Measurements from ENCODE around the gene RIMBP2.

RIMBP2 gene

DNA sequence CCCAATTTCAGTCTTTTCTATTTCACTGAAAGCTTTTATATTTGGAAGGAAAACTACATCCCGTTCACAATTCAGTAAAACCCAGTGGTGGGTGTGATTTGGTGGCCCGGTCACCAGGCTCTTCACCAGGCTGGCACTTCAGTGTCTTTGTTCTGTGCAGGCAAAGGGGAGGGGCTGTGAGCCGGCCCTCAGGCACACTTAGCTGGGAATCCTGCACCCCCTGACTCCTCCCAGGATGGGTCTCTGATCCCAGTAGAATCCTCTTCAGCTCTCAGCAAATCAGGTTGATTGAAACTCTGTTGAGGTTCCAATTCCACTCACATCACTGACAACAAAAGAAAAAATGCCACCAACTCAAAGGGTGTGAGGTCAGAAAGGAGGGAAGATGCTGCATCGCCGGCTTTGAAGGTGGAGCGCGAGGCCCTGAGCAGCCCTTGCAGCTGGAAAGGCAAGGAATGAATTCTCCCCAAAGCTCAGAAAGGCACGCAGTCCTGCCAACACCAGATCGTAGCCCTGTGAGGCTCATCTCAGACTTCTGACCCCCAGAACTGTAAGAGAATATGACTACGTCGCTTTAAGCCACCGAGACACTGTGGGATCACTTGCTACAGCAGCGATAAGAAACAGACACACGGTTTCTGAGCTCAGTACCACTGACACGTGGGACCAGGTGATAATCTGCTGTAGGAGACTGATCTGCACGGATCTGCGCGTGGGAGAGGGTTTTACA lies 211.8 kb downstream of the RIMBP2 start:
- DNase-seq (ENCODE audit: low read depth), result no peak

DNA sequence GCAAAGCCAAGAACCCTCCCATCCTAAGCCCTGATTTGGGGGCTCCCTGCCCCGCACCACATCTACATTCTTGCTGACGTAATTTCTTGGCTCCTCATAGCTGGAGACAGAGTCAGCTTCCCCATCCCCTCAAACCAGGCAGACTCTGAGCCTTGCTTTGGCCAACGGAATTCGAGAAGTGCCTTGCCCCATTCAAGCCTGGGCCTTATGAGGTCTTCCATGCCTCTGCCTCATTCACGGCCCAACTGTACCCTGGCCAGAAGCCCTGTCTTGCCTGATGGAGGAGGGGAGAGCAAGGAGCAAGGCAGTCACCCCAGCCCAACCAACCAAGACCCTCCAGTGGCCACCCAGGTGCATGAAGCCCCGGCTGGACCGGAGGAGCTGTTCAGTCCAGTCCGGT lies 214.3 kb downstream of the RIMBP2 start:
- no peak for DNase-seq (ENCODE audit: low read depth)

DNA sequence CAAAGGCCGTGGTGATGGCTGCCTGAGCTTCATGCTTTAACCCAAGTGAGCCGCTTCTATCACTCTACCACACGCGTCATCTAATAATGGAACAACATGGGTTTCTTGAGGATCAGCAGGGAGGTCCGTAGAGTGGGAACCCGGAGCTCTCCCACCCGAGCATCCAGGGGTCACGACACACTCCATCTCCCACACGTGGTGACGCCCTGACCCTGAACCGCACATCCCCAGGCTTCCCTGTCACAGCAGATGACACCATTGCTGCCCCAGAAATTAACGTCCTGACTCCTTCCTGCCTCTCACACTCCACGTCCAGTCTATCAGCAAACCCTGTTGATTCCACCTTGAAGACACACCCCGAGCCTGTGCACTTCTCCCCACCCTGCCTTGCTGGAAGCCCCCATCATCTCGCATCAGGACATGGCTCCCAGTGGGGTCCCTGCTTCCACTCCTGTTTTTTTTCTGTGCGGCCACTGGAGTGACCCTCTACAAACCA lies 215.2 kb downstream of the RIMBP2 start:
- no peak for DNase-seq (ENCODE audit: low read depth)

DNA sequence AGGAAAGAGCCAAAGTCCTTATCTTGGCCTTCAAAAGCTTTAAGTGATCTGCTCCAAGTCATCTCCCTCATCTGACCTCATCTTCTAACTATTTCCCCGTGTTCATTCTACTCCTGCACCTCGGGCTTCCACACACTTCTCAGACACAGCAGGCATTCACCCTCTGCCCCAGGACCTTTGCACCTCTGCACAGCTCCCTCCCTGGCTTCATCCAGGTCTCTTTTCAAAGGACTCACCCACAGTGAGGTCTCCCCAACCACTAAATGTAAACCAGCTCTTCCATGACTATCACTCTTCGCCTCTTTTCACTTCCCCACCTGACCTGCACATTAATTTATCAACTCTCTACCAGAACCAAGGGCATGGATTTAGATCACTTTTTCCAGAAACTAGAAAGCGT lies 216.6 kb downstream of the RIMBP2 start:
- no peak for DNase-seq (ENCODE audit: low read depth)

DNA sequence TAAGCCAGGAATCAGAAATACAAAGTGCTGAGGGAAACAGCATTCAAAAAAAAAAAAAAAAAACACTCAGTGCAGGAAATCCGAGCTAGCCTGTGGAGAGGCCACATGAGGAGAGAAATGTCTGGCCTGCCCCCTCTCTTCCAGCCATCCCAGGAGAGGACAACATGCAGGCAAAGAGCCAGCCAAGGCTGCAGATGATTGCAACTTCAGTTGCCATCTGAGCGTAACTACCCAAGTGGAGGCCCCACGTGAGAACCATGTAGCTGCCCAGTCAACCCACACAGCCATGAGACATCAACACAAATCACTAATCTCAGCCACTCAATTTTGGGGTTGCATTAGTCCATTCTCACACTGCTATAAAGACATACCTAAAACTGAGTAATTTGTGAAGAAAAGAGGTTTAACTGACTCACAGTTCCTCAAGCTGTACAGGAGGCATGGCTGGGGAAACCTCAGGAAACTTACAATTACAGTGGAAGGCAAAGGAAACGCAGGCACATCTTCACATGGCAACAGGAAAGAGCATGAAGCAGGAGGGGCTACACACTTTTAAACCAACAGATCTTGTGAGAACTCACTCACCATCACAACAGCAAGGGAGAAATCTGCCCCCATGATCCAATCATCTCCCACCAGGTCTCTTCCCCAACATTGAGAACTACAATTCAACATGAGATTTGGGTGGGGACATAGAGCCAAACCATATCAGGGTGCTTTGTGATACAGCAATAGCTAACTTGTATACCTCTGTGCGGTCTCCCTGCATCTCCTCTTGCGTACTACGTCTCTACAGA lies 217.3 kb downstream of the RIMBP2 start:
- DNase-seq (ENCODE audit: low read depth), result no peak

DNA sequence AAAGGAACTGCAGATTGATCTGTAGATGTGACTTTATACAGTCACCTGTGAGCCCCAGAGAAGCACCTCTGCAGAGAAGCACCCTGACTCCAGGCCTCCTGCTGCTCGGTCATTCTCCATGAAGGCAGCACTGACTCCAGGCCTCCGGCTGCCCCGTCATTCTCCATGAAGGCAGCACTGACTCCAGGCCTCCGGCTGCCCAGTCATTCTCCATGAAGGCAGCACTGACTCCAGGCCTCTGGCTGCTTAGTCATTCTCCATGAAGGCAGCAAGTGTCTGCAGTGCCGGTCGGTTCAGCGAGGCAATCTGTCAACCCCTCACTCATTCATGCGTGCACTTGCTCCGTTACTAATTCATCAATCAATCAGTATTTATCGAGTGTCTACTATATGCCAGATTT lies 218.1 kb downstream of the RIMBP2 start:
- no peak for DNase-seq (ENCODE audit: low read depth)

DNA sequence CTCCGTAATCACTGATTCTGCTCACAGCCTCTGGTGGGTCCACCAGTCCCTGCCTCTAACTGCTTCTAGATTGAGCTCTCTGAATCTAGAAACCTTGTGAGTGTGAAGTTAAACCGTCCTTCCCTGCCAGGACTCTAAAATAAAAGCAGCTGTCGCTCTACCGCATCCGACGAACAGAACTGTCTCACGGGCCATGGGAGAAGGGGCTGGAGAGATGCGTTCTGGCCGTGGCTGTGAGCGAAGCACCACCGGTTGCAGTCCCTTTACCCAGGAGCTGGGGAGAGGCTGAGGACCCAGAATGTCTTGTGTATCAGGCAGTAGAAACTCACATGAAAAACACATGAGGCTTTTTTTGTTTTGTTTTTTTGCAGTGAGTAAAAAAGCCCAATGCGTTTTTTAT lies 218.8 kb downstream of the RIMBP2 start:
- DNase-seq (ENCODE audit: low read depth), result no peak

DNA sequence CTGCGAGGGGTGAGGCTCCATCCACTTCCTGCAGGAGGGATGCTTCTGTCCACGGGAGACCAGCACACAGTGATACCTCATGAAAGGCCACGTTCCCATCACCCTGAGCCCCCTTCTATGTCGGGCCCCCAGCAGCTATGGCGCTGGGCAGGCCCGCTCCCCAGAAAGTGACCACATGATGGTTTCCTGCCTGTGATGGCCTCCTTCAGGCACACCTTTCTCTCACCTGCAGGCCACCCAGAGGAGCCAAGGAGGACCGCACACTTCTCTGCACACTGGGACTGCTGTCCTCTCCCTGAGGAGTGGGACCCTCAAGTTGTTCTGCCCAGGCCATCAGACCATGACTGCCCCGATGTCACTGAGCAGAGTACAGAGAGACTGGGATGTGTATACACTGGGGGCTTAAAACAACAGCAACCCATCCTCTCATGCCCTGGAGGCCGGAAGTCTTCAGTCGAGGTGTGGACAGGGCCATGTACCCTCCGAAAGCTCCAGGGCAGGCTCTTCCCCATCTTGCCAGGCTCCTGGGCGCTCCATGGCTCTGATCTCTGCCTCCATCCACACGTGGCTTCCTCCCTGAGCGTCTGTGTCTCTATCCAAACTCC lies 219.5 kb downstream of the RIMBP2 start:
- DNase-seq (ENCODE audit: low read depth), result no peak

DNA sequence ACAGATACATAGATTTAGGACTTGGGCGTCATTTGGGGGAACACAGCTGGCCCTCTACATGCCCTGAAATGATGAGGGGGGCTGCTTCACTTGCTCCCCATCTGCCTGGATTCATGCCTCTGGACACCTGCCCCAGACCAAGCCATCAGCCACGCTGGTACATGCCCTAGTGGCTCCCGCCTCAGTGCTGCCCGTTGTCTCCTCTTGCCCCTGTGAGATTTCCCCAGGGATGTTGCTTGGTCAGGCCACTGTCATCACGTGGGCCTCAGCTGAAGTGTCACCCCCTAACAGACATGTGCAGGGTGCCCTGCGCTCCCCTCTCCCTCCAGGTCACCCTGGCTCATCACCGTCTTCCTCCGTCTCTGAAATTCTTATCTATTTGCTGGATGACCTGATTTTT lies 220.9 kb downstream of the RIMBP2 start:
- DNase-seq (ENCODE audit: low read depth), result no peak

DNA sequence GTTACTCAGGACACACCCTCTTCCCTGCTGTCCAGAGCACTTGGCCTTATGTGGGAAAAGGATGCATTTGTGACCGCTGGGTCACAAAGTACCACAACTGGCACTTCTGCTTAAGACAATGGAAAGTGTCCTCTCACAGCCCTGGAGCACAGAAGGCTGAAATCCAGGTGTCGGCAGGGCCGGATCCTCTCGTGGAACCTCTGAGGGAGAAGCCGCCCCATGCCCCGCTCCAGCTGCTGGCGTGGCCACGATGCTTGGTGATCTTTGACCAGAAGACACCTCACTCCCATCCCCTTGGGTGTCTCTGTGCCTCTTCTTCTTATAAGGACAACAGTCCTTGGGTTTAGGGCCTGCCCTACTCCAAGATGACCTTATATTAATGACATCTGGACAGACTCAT lies 221.4 kb downstream of the RIMBP2 start:
- DNase-seq (ENCODE audit: low read depth), result no peak

DNA sequence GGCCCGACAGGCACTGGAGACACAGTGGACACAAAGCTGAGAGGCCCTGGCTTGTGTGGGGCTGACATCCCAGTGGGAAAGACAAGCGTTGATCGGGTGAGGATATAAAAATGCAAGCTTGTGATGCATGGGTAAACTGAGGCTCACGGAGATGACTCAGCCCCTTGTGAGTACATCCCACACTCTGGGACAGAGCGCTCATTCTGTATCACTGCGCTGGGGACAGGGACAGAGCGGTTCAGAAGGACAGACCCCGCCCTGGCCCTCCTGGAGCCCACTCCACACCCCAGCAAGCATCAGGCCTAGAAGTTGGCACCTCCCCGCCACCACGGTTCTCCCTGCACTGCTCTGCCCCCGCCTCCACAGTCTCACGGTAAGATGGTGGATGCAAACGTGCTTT lies 222.1 kb downstream of the RIMBP2 start:
- no peak for DNase-seq (ENCODE audit: low read depth)

DNA sequence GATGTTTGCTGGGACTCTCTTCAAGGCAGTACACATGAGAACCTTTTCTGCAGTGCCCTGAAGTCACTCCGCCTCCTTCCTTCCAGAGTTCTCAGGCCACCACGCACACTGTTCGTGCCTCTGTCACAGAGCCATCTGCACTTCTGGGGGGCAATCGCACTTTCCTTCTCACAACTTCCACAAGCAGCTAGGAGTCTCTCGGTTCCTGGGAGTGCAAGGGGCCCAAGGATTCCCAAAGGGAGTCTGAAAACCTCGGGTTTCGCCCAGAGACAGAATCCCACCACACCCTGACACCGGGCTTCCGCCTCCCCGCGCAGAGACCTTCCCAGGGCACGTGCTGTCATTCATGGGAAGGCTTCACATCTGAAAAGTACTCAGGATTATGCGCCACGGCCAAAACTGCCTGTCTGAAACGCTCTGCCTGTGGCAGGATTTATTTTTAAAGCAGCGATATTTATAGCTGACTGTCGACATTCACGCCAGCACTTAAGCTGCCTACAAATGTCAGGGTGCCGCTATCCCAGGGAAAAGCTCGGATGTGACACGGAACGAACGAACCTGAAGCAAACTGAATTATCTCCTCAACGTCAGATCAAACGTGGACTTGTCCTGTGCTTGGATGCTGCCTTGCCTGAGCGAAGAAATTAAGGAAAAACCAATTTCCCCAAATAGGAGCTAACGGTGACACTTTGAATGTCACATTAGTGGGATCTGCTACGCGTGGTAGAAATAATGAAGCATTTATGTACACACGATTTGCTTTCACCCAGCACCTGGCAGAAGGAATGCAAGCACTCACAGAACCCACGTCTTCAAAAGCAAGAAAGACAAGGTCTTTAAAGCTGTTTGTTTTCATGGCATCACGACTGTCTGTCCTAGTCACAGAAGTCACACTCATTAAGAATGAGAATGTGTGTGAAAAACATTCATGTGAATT lies 224.4 kb downstream of the RIMBP2 start:
- DNase-seq (ENCODE audit: low read depth), result no peak

DNA sequence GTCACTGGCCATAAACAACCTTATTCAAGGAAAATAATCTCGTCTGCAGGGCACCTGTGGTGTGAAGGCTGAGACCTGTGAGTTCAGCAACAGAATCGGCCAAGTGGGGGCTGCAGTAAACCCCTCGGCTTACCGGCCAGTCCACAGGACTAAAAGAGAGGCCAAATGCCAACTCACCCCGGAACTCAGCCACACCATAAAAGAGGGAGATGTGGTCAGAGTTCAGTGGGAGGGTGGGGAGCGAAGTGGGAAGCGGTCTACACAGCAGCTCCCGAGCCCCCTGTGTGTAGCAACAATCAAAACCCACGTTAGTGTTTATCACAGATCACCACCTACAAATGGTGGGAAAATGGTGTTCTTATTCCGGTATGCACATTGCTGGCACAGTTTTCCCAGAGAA lies 225.4 kb downstream of the RIMBP2 start:
- no peak for DNase-seq (ENCODE audit: low read depth)

DNA sequence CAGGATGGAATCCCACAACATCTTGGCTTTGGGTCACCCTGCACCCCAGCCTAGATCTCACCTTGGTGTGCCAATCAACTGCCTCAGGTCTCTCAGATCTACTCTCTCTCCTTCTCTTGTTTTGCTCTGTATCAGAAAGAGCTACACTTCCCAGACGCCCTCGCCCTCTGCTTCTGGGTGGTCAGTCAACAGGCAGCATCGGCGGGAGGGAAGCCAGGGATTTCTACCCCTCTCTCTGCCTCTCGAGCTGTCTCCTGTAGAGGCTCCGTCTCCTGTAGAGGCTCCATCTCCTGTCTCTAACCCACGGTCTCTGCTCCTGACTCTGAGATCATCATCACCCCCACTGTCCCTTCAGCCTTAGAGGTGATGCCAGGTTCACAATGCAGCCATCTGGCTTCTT lies 226.8 kb downstream of the RIMBP2 start:
- DNase-seq (ENCODE audit: low read depth), result no peak

DNA sequence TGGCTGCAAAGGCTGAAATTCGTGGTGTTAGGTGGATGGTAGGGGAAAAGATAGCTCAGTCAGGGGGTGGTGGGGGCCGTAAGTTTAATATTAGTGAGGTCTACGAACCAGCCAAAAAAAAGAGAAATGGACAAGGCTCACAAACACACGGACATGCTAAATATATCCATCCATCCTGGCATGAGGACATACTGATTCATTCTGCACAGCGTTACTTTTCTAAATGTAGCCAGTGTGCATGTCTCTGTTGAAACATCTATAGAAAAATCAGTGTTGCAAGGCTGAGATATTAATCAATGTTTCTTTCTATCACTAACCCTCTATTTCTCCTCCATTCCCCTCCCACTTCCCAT lies 227.8 kb downstream of the RIMBP2 start:
- no peak for DNase-seq (ENCODE audit: low read depth)

DNA sequence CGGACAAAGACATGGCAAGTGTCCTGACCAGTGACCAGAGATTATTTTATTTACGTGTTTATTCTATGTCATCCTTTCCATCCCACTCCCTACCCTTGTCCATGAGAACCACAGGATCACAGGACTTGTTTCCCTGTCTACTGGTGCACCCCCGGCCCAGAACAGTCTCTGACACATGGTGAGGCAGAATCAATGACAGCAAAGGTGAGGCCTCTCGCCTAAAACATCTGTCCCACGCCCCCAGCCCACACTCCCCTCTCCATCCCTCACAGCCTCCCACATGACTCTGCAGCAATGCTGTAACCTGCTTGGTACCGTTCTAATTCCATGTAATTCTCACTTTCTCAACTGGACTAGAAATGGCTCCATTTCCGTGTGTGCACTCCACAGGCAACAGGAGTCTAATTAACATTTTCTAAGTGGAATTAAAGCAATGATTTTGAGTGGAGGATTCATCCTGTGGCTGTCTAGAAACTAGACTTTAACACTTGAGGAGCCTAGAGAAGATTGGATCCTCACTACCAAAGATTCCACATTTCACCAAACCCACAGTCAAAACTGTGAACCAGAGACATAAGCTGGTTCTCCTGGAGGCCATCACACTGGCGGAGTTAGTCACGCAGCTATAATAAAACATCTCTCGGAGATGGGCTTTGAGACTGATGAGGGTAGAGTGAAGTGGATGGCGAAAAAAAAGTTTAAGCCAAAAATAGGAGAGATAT lies 228.3 kb downstream of the RIMBP2 start:
- DNase-seq (ENCODE audit: low read depth), result no peak

DNA sequence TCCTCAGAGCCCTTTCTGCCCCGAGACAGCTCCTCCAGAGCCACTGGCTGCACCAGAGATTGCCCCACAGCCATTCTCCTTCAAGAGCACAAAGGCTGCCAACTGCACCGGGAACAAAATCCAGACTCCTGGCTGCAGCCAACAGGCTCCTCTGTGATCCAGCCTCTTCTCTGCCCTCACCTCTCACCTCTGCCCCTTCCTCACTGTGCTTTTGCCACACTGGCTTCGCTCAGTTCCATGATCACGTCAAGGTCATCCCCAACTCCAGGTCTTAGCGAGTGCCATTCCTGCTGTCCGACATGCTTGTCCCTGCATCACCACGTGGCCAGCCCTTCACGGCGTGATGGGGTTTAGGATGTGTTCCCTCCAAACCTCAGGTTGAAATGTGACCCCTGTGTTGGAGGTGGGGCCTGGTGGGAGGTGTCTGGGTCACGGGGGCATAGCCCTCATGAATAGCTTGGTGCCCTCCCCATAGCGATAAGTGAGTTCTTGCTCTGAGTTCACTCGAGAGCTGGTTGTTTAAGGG lies 229.1 kb downstream of the RIMBP2 start:
- DNase-seq (ENCODE audit: low read depth), result no peak

DNA sequence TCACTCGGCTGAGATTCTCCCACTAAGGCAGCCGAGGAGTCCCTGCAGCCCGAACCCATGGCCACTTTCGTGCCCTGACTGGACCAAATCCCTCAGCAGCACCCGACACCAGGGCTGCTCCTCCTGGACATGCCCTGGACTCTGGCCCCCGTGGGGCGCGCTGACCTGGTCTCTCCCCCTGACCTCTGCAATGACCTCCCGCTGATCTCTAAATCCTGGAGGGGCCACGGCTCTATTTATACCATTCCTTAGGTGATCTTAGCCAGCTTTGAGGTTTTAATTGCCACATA lies 230.0 kb downstream of the RIMBP2 start:
- no peak for DNase-seq (ENCODE audit: low read depth)

DNA sequence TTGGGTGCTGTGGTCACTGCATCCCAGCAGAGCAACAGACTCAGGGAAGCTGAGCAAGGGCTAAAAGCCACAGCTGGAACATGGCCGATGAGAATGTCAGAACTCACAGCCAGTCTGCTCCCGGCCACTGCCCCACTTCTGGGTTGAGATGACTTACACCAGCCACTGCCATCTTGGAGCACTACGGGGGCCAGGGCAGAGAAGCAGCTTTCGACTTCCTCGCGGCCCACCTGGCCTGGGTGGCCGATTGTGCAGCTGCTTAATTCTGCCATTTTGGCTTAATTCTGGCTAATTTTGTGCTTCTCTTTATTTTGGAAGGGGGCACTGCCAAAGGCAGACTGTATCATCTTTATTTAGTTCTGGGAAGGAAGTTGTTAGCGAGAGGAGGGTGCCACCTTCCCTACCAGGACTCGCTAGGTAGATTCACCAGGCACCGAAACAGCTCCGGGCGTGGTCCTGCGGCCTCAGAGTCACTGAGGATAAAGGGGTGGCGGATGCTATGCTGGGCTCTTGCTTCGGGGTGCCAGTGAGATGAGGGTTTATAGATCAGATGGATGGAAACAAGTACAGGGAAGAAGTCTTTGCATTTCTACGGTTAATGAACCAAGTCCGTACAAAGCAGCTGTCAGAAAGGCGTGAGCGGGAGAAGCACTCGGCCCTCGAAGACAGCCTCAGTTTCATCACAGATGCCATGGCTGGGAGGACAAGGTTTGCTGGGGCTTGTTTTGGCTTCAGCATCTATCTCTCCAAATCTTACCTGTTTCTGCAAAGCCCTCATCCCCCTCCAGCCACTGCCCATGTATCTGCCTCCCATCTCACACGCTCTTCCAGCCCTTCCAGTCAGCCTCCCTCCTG lies 230.6 kb downstream of the RIMBP2 start:
- no peak for DNase-seq (ENCODE audit: low read depth)

DNA sequence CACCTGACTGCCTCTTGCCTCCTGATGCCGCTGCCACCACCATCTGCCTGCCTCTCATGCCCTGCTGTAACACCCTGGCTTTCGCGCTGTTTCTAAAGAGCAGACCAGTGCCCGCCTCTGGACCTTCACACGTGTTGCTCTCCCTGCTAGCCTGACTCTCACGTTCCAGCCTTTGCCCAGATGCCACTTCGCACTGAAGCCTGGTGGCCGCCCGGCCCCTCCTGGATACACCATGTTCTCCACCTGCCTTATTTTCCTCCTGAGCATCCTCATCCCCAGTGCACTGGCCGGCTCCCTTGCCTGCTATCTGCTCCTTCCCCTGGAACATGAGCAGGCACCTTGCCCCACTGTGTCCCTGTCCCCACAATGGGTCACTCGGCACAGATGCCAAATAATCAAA lies 231.9 kb downstream of the RIMBP2 start:
- no peak for DNase-seq (ENCODE audit: low read depth)
